ENCODE measurements around the gene MEGF10.

- no peak for TF ChIP-seq EP300 (IDR thresholded peaks at IDR 0.05; ENCODE audit: borderline replicate concordance)
- TF ChIP-seq, protein P1, sequence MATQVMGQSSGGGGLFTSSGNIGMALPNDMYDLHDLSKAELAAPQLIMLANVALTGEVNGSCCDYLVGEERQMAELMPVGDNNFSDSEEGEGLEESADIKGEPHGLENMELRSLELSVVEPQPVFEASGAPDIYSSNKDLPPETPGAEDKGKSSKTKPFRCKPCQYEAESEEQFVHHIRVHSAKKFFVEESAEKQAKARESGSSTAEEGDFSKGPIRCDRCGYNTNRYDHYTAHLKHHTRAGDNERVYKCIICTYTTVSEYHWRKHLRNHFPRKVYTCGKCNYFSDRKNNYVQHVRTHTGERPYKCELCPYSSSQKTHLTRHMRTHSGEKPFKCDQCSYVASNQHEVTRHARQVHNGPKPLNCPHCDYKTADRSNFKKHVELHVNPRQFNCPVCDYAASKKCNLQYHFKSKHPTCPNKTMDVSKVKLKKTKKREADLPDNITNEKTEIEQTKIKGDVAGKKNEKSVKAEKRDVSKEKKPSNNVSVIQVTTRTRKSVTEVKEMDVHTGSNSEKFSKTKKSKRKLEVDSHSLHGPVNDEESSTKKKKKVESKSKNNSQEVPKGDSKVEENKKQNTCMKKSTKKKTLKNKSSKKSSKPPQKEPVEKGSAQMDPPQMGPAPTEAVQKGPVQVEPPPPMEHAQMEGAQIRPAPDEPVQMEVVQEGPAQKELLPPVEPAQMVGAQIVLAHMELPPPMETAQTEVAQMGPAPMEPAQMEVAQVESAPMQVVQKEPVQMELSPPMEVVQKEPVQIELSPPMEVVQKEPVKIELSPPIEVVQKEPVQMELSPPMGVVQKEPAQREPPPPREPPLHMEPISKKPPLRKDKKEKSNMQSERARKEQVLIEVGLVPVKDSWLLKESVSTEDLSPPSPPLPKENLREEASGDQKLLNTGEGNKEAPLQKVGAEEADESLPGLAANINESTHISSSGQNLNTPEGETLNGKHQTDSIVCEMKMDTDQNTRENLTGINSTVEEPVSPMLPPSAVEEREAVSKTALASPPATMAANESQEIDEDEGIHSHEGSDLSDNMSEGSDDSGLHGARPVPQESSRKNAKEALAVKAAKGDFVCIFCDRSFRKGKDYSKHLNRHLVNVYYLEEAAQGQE (IDR thresholded peaks at IDR 0.05; ENCODE audit: low read depth): no peak
- no peak for TF ChIP-seq USF1 (IDR thresholded peaks at IDR 0.05)
- TF ChIP-seq YY1 (IDR thresholded peaks at IDR 0.05; ENCODE audit: low read depth): no peak
- no peak for TF ChIP-seq NFIC (IDR thresholded peaks at IDR 0.05)
- TF ChIP-seq ZBTB7A (IDR thresholded peaks at IDR 0.05; ENCODE audit: low read depth): no peak
- TF ChIP-seq CREB1 (IDR thresholded peaks at IDR 0.05; ENCODE audit: low read depth): no peak
- no peak for TF ChIP-seq RAD21 (IDR thresholded peaks at IDR 0.05; ENCODE audit: low read depth)
- no peak for TF ChIP-seq CEBPB (IDR thresholded peaks at IDR 0.05)
- TF ChIP-seq TAF1 (IDR thresholded peaks at IDR 0.05; ENCODE audit: low read depth): no peak
- no peak for TF ChIP-seq EGR1 (IDR thresholded peaks at IDR 0.05)
- TF ChIP-seq, protein P2, sequence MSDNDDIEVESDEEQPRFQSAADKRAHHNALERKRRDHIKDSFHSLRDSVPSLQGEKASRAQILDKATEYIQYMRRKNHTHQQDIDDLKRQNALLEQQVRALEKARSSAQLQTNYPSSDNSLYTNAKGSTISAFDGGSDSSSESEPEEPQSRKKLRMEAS (IDR thresholded peaks at IDR 0.05): no peak
- TF ChIP-seq TEAD4 (IDR thresholded peaks at IDR 0.05): no peak
These were observed 14.9 kb downstream of the MEGF10 start for GRCh38 chr5:127305493-127305892.
